GM19238 (cell line): ENCODE measurements around the gene CCN6.

Source experiments
- DNase-seq: peaks from one replicate; pipeline ENCODE4 v3.0.0; 2011; ENCODE audit warnings: low spot score; ENCODE audit not compliant: insufficient read length

The CCN6 gene

GRCh38 chr6:112114577-112115223, 60.8 kb downstream of the CCN6 start:
- DNase-seq, result no peak

GRCh38 chr6:112116221-112116620, 62.3 kb downstream of the CCN6 start:
- no peak for DNase-seq

- DNase-seq, result no peak
Measured at GRCh38 chr6:112117554-112117953, 63.6 kb downstream of the CCN6 start.

GRCh38 chr6:112118034-112118433, 64.1 kb downstream of the CCN6 start:
- DNase-seq, result no peak
